Liver (tissue), 2 donors: ENCODE data around the gene INTS6.

Experiments used
- CTCF ChIP-seq: fragments of 150-350 bp; IDR thresholded peaks from 2 replicates; pipeline ENCODE4 v1.5.1; 2017; ENCODE audit warnings: improper control_type of control experiment, low read depth, low read length; ENCODE audit not compliant: missing input control
- YY1 ChIP-seq: IDR thresholded peaks from 2 replicates; pipeline ENCODE4 v1.6.1; 2016; ENCODE audit warnings: antibody characterized with exemption, mild to moderate bottlenecking
- TF ChIP-seq, protein P1 (sequence below): IDR thresholded peaks from 2 replicates; pipeline ENCODE4 v1.6.1; 2016; ENCODE audit warnings: antibody characterized with exemption
- donor health status: healthy.

- TF ChIP-seq CTCF (no peak), YY1 (no peak)
- TF ChIP-seq, protein P1, sequence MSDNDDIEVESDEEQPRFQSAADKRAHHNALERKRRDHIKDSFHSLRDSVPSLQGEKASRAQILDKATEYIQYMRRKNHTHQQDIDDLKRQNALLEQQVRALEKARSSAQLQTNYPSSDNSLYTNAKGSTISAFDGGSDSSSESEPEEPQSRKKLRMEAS, result no peak
These were observed 120.1 kb downstream of the INTS6 start for GRCh38 chr13:51332566-51333361.
